Fibroblast of villous mesenchyme (primary cell): ENCODE measurements around the gene PAX3. TPM values are rescaled to one million over a fixed set of nuclear protein-coding genes. Genes with fewer than 3 reads are reported as not detected.

Source experiments
- DNase-seq: peaks from one replicate; pipeline ENCODE4 v3.0.0-alpha.2; 2010; ENCODE audit warnings: low read depth
- H3K4me3 ChIP-seq: 2 replicates; pipeline ENCODE4 v1.5.1; 2011; ENCODE audit warnings: low read depth, mild to moderate bottlenecking, low read length
- total RNA-seq: library from RNA; depleted of rRNA; stranded (reverse); fragments of >200 nt; gene quantifications from 2 replicates; pipeline ENCODE4 v1.2.3, GENCODE V29; 2012
- TF ChIP-seq, protein P1 (sequence below): IDR thresholded peaks from 2 replicates; pipeline ENCODE4 v1.5.1; 2012; ENCODE audit warnings: low read depth, mild to moderate bottlenecking, low read length; ENCODE audit not compliant: insufficient read depth

PAX3 gene
- total RNA-seq, 1 donor = not detected

DNA sequence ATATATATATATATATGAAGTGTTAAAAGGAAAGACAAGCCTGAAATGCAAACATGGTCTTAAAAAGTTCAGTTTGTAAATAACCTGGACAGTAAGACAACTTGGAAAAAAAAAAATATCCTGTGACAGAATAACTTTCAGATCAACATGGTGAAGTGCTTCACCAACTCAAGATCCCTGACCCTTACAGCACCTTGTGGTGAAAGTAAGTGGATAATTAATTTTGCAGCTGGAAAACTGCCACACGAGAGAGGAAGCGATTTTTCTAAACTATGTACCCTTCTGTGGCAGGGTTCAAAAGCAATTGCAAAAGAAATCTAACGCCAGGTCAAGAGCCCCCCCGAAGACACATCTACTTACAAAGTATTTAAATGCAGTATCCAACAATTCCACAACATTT, 95.8 kb downstream of the PAX3 start:
- H3K4me3 ChIP-seq = no peak overlapping the region
- no peak for DNase-seq
- TF ChIP-seq, protein P1, sequence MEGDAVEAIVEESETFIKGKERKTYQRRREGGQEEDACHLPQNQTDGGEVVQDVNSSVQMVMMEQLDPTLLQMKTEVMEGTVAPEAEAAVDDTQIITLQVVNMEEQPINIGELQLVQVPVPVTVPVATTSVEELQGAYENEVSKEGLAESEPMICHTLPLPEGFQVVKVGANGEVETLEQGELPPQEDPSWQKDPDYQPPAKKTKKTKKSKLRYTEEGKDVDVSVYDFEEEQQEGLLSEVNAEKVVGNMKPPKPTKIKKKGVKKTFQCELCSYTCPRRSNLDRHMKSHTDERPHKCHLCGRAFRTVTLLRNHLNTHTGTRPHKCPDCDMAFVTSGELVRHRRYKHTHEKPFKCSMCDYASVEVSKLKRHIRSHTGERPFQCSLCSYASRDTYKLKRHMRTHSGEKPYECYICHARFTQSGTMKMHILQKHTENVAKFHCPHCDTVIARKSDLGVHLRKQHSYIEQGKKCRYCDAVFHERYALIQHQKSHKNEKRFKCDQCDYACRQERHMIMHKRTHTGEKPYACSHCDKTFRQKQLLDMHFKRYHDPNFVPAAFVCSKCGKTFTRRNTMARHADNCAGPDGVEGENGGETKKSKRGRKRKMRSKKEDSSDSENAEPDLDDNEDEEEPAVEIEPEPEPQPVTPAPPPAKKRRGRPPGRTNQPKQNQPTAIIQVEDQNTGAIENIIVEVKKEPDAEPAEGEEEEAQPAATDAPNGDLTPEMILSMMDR = no peak

DNA sequence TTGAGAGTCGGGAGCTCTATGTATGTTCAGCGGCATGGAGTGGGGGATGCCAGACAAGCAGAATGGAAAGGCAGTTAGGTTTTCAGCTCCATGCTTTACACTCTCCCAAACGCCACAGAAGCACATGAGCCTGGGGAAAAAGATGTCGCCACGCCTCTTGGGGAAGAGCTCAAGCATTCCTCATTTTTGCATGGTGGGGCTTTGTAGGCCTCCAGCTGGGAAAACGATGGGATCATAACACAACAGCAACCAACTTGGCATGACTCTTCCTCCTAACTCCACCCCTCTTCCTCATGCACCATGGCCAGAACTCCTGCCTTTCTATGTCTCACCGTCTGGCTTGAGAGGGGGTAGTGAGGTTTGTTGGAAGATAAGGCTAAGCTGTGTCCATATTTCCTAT, 102.6 kb downstream of the PAX3 start:
- TF ChIP-seq, protein P1 = no peak
- no peak overlapping the region for H3K4me3 ChIP-seq
- DNase-seq = no peak

DNA sequence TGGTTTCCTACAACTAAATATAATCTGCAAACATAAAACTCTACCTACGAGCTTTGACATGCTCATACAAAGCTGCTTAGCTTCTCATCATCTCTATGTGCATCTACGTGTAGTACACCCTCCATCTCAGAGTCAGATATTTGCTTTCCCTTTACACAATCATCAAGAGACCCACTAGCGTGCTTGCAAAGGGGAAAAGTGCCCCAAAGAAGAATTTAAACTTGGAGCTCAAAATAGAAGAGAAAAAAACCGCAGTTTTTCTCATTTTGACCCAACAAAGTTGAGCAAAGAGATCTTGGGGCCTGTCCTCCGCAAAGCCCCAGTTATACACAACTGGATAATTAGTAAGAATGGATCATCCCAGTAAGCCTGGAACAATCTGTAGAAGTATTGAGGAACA, 104.1 kb downstream of the PAX3 start:
- TF ChIP-seq, protein P1 = no peak
- no peak for DNase-seq
- H3K4me3 ChIP-seq = no peak overlapping the region

DNA sequence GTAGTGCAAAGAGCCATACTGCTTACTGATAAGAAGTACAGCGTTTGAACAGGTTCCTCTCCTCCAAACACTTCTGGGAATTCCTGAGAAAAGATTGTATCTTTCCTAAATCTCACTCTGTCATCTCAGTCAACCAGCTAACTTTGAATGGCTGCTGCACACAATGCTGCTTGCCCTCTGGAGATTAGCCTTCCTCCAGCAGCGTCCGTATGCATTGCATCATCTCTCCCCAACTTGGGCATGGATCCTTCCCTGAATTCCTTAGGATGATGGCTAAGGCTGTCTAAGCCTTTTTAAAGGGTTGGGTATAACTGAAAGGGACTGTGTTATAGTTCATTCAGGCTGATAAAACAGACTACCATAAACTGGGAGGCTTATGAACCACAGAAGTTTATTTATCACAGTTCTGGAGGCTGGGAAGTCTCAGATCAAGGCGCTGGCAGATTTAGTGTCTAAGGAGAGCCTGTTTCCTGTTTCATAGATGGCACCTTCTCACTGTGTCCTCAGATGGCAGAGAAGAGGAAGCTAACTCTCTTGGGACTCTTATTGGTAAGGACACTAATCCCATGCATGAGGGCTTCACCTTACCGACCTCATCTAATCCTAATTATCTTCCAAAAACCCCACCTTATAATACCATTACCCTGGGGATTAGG, 105.3 kb downstream of the PAX3 start:
- TF ChIP-seq, protein P1 = no peak
- no peak overlapping the region for H3K4me3 ChIP-seq
- peak; percentile 3 for DNase-seq

DNA sequence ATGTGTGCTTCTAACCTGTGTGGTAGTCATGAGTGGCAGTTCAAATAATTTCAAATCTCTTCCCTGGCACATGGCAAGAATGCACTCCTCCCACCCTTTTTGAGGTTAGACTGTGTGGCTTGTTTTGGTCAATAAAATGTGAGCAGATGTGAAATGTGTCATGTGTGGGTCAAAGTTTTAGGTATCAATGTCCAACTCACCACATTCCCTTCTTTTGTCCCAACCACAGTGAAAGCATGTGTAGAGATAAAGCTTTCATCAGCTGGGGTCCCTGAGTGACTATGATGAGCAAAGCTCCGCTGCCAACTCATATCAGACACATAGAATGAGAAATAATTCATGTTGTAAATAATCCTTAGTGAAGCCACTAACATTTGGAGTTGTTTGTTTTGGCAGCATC, 118.2 kb downstream of the PAX3 start:
- DNase-seq = no peak
- TF ChIP-seq, protein P1 = no peak
- H3K4me3 ChIP-seq = no peak overlapping the region

DNA sequence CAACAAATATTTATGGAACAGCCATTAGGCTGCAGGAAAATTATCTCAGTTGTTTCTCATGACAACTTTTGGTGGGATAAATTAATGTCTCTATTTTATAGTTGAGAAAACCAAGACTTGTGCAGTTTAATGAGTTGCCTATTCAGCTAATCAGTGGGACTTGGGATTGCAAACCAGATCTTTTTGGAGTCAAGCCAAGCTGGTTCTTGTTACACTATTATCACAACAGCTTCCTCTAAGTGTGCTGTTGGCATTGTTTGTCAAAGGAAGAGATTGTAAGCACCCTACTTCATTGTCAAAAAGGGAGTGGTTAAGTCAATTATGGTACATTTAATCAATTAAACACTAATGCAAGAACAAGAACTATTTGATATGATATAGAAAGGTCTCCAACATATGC, 119.2 kb downstream of the PAX3 start:
- TF ChIP-seq, protein P1 = no peak
- H3K4me3 ChIP-seq = no peak overlapping the region
- no peak for DNase-seq

DNA sequence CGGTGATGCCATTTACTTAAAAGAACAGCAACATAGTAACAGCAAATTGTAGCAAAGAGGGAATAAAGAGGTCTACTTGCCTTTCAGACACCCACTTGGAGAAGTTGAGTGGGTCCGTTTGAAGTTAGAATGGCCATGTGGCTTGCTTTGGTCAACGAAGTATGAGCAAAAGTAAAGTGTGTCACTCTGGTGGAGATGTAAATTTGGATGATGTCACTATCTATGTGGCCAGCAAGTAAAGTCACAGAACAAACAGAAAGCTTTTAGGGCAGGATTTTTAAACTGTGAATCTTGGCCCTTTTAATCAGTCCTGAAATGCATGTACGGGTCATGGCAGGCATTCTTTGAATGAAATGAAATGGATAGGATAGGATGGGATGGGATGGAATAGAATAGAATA, 120.3 kb downstream of the PAX3 start:
- no peak for DNase-seq
- TF ChIP-seq, protein P1 = no peak
- H3K4me3 ChIP-seq = no peak overlapping the region
